Trophoblast cell (in vitro differentiated cells and primary cell): ENCODE measurements around the gene TMEM132C.

ENCODE experiments used
- DNase-seq, 2 donors: peaks; one replicate each; pipeline ENCODE4 v3.0.0-alpha.2; 2016
- H2AFZ ChIP-seq: 2 replicates; pipeline ENCODE4 v1.6.1; 2013; ENCODE audit warnings: low read length, moderate library complexity, mild to moderate bottlenecking; ENCODE audit not compliant: insufficient read depth, poor library complexity
- H2AK5ac ChIP-seq: 2 replicates; pipeline ENCODE4 v1.6.1; 2013; ENCODE audit warnings: mild to moderate bottlenecking, low read length
- H2BK120ac ChIP-seq: 2 replicates; pipeline ENCODE4 v1.6.1; 2013; ENCODE audit warnings: low read length, mild to moderate bottlenecking, moderate library complexity; ENCODE audit not compliant: insufficient read depth, poor library complexity
- H2BK12ac ChIP-seq: 2 replicates; pipeline ENCODE4 v1.6.1; 2013; ENCODE audit warnings: mild to moderate bottlenecking, low read length, moderate library complexity
- H2BK5ac ChIP-seq: 2 replicates; pipeline ENCODE4 v1.6.1; 2013; ENCODE audit warnings: low read length, low read depth, moderate library complexity, mild to moderate bottlenecking; ENCODE audit not compliant: poor library complexity
- H3K14ac ChIP-seq: 2 replicates; pipeline ENCODE4 v1.6.1; 2013; ENCODE audit warnings: mild to moderate bottlenecking, low read length
- H3K18ac ChIP-seq: 2 replicates; pipeline ENCODE4 v1.6.1; 2013; ENCODE audit warnings: mild to moderate bottlenecking, low read length
- H3K23ac ChIP-seq: 2 replicates; pipeline ENCODE4 v1.6.1; 2013; ENCODE audit warnings: low read length
- H3K27ac ChIP-seq: 2 replicates; pipeline ENCODE4 v1.5.1; 2013; ENCODE audit warnings: low read depth, mild to moderate bottlenecking, inconsistent platforms, low read length, moderate library complexity
- H3K27me3 ChIP-seq: 2 replicates; pipeline ENCODE4 v1.6.1; 2013; ENCODE audit warnings: inconsistent platforms, mild to moderate bottlenecking, low read length, moderate library complexity; ENCODE audit not compliant: insufficient read depth
- H3K36me3 ChIP-seq, 2 experiments: 1 replicate in 1 of 2; 2 replicates in 1 of 2; pipeline ENCODE4 v1.6.1; 2013; ENCODE audit warnings: low read length in 2 of 2, mild to moderate bottlenecking in 2 of 2, moderate library complexity in 1 of 2; ENCODE audit not compliant: insufficient read depth in 2 of 2, control insufficient read depth in 1 of 2
- H3K4ac ChIP-seq: 2 replicates; pipeline ENCODE4 v1.6.1; 2013; ENCODE audit warnings: low read depth, mild to moderate bottlenecking, low read length, moderate library complexity
- H3K4me1 ChIP-seq, 2 experiments: 1 replicate in 1 of 2; 2 replicates in 1 of 2; pipeline ENCODE4 v1.6.1; 2013; ENCODE audit warnings: low read length in 2 of 2, mild to moderate bottlenecking in 2 of 2, moderate library complexity in 1 of 2; ENCODE audit not compliant: insufficient read depth in 2 of 2, control insufficient read depth in 1 of 2
- H3K4me2 ChIP-seq: 2 replicates; pipeline ENCODE4 v1.6.1; 2013; ENCODE audit warnings: inconsistent platforms, mild to moderate bottlenecking, low read length, moderate library complexity
- H3K4me3 ChIP-seq: 2 replicates; pipeline ENCODE4 v1.5.1; 2013; ENCODE audit warnings: mild to moderate bottlenecking, low read depth, low read length, inconsistent platforms
- H3K79me1 ChIP-seq: one replicate; pipeline ENCODE4 v1.6.1; 2013; ENCODE audit warnings: low read length
- H3K79me2 ChIP-seq: 2 replicates; pipeline ENCODE4 v1.6.1; 2013; ENCODE audit warnings: low read length, mild to moderate bottlenecking; ENCODE audit not compliant: control insufficient read depth, insufficient read depth, poor library complexity
- H3K9ac ChIP-seq: 2 replicates; pipeline ENCODE4 v1.6.1; 2013; ENCODE audit warnings: mild to moderate bottlenecking, low read length
- H3K9me3 ChIP-seq: 2 replicates; pipeline ENCODE4 v1.6.1; 2013; ENCODE audit warnings: low read depth, mild to moderate bottlenecking, control low read depth, inconsistent platforms, low read length; ENCODE audit not compliant: insufficient read depth
- H4K12ac ChIP-seq: 2 replicates; pipeline ENCODE4 v1.6.1; 2013; ENCODE audit warnings: low read depth, mild to moderate bottlenecking, low read length, moderate library complexity
- H4K8ac ChIP-seq: 2 replicates; pipeline ENCODE4 v1.6.1; 2013; ENCODE audit warnings: low read depth, mild to moderate bottlenecking, low read length, moderate library complexity
- H4K91ac ChIP-seq: one replicate; pipeline ENCODE4 v1.6.1; 2013; ENCODE audit warnings: low read depth, mild to moderate bottlenecking, low read length, moderate library complexity
- WGBS: extraction: QIAGEN DNeasy Blood & Tissue Kit; methylation state at CpG from one replicate; pipeline ENCODE4 v1.1.7; 2013; ENCODE audit warnings: missing lambda C conversion rate; ENCODE audit not compliant: insufficient read length, insufficient coverage; ENCODE audit errors: extremely low coverage; 5-methylcytosine and 5-hydroxymethylcytosine counted together

TMEM132C gene

GRCh38 chr12:128613837-128614590 lies 347.0 kb downstream of the TMEM132C start:
- no CpG with 5 or more reads among the region's 6 CpGs for WGBS
- H3K14ac ChIP-seq, result no peak overlapping the region
- no peak overlapping the region for H3K9ac ChIP-seq
- H2AFZ ChIP-seq, result no peak overlapping the region
- H2BK120ac ChIP-seq, result no peak overlapping the region
- DNase-seq, result no peak
- H3K79me2 ChIP-seq, result no peaks in the 10 kb centered on the region
- no peak overlapping the region for H3K23ac ChIP-seq
- H3K27me3 ChIP-seq, result no peaks in the 10 kb centered on the region
- no peak overlapping the region for H2AK5ac ChIP-seq
- H3K4me3 ChIP-seq, result no peak overlapping the region
- no peak overlapping the region for H4K91ac ChIP-seq
- H3K4me1 ChIP-seq, result peaks cover 0 to 2% of the 10 kb centered on the region in 2 experiments
- H3K18ac ChIP-seq, result no peak overlapping the region
- no peaks in the 10 kb centered on the region for H3K36me3 ChIP-seq
- no peak overlapping the region for H3K4ac ChIP-seq
- H3K27ac ChIP-seq, result no peak overlapping the region
- H3K4me2 ChIP-seq, result no peak overlapping the region
- no peak overlapping the region for H4K8ac ChIP-seq
- no peaks in the 10 kb centered on the region for H3K79me1 ChIP-seq
- no peak overlapping the region for H4K12ac ChIP-seq
- no peak overlapping the region for H2BK12ac ChIP-seq
- no peak overlapping the region for H2BK5ac ChIP-seq
- H3K9me3 ChIP-seq, result peaks cover 7% of the 10 kb centered on the region

GRCh38 chr12:128617304-128617833 lies 350.4 kb downstream of the TMEM132C start:
- Histone ChIP-seq H3K27me3 (no peaks in the 10 kb centered on the region), H3K18ac (no peak overlapping the region), H4K8ac (no peak overlapping the region), H3K79me1 (no peaks in the 10 kb centered on the region), H4K12ac (no peak overlapping the region), H2BK5ac (no peak overlapping the region), H3K4me1 (no peaks in the 10 kb centered on the region), H3K79me2 (no peaks in the 10 kb centered on the region), H2AK5ac (no peak overlapping the region), H3K36me3 (no peaks in the 10 kb centered on the region), H2AFZ (no peak overlapping the region), H2BK12ac (no peak overlapping the region), H3K23ac (no peak overlapping the region), H3K14ac (no peak overlapping the region), H2BK120ac (no peak overlapping the region), H3K9me3 (peaks cover 6% of the 10 kb centered on the region), H4K91ac (no peak overlapping the region), H3K27ac (no peak overlapping the region), H3K4ac (no peak overlapping the region), H3K9ac (no peak overlapping the region), H3K4me3 (no peak overlapping the region), H3K4me2 (no peak overlapping the region)
- DNase-seq, result no peak
- WGBS, result no CpG with 5 or more reads among the region's 2 CpGs

GRCh38 chr12:128619263-128619662 lies 352.3 kb downstream of the TMEM132C start:
- H3K18ac ChIP-seq, result no peak overlapping the region
- H3K9ac ChIP-seq, result no peak overlapping the region
- no peak overlapping the region for H3K4me3 ChIP-seq
- H2BK12ac ChIP-seq, result no peak overlapping the region
- H2BK120ac ChIP-seq, result no peak overlapping the region
- H4K12ac ChIP-seq, result no peak overlapping the region
- H3K4me2 ChIP-seq, result no peak overlapping the region
- H3K4me1 ChIP-seq, result no peaks in the 10 kb centered on the region
- no peak overlapping the region for H3K14ac ChIP-seq
- no peaks in the 10 kb centered on the region for H3K36me3 ChIP-seq
- H2BK5ac ChIP-seq, result no peak overlapping the region
- H2AFZ ChIP-seq, result no peak overlapping the region
- no peaks in the 10 kb centered on the region for H3K79me1 ChIP-seq
- no peak overlapping the region for H3K27ac ChIP-seq
- H3K9me3 ChIP-seq, result peaks cover 6% of the 10 kb centered on the region
- WGBS, result no CpG with 5 or more reads among the region's 8 CpGs
- H3K23ac ChIP-seq, result no peak overlapping the region
- DNase-seq, result no peak
- no peaks in the 10 kb centered on the region for H3K27me3 ChIP-seq
- no peaks in the 10 kb centered on the region for H3K79me2 ChIP-seq
- no peak overlapping the region for H2AK5ac ChIP-seq
- no peak overlapping the region for H3K4ac ChIP-seq
- no peak overlapping the region for H4K8ac ChIP-seq
- no peak overlapping the region for H4K91ac ChIP-seq

- H3K36me3 ChIP-seq, result no peaks in the 10 kb centered on the region
- peaks cover 3% of the 10 kb centered on the region for H3K9me3 ChIP-seq
- no peak overlapping the region for H3K4me3 ChIP-seq
- H3K27ac ChIP-seq, result no peak overlapping the region
- no peak overlapping the region for H3K9ac ChIP-seq
- H2BK5ac ChIP-seq, result no peak overlapping the region
- H3K14ac ChIP-seq, result no peak overlapping the region
- H2BK12ac ChIP-seq, result no peak overlapping the region
- no peak for DNase-seq
- H3K27me3 ChIP-seq, result no peaks in the 10 kb centered on the region
- no peak overlapping the region for H3K4ac ChIP-seq
- no peak overlapping the region for H2AFZ ChIP-seq
- H3K79me2 ChIP-seq, result no peaks in the 10 kb centered on the region
- no peak overlapping the region for H3K18ac ChIP-seq
- H4K91ac ChIP-seq, result no peak overlapping the region
- H2AK5ac ChIP-seq, result no peak overlapping the region
- H3K23ac ChIP-seq, result no peak overlapping the region
- H3K4me1 ChIP-seq, result no peaks in the 10 kb centered on the region
- H4K12ac ChIP-seq, result no peak overlapping the region
- WGBS, result no CpG with 5 or more reads among the region's 8 CpGs
- H2BK120ac ChIP-seq, result no peak overlapping the region
- no peak overlapping the region for H3K4me2 ChIP-seq
- H3K79me1 ChIP-seq, result no peaks in the 10 kb centered on the region
- H4K8ac ChIP-seq, result no peak overlapping the region
These were observed 354.3 kb downstream of the TMEM132C start for GRCh38 chr12:128621304-128621703.
